H1 (cell line): ENCODE results near the gene ICAM3. TPM values are rescaled to one million over a fixed set of nuclear protein-coding genes. Genes with fewer than 3 reads are reported as not detected.

Experiments used
- CTCF ChIA-PET: fragments of 300-600 bp; sonication (Branson Sonifier 250); formaldehyde crosslinking; loops from one replicate; lab custom pipeline; 2021; ENCODE audit not compliant: partially characterized antibody; lab: Charles Lee
- POLR2A ChIA-PET: fragments of 300-600 bp; sonication (Branson Sonifier 250); formaldehyde crosslinking; loops from one replicate; lab custom pipeline; 2021; ENCODE audit warnings: inconsistent platforms; ENCODE audit not compliant: partially characterized antibody; lab: Charles Lee
- DNase-seq, 2 experiments: peaks; one replicate each; pipeline versions ENCODE4 v3.0.0 to v3.0.0-alpha.2; 2010 to 2022; ENCODE audit warnings: low spot score in 2 of 2, low read depth in 1 of 2, mixed read lengths in 1 of 2
- FAIRE-seq: peaks from 2 replicates; lab custom pipeline; 2011; peaks lifted over from hg19 to GRCh38; lab: Jason Lieb, UNC
- H2AFZ ChIP-seq: 2 replicates; pipeline ENCODE4 v1.8.1; 2012; ENCODE audit warnings: low read length, inconsistent platforms
- H2AK5ac ChIP-seq: 2 replicates; pipeline ENCODE4 v1.6.1; 2013; ENCODE audit warnings: low read depth, low read length
- H2BK120ac ChIP-seq: replicated peaks from 2 replicates; pipeline ENCODE3; 2013; ENCODE audit warnings: low read depth, low read length, inconsistent platforms
- H2BK12ac ChIP-seq: 2 replicates; pipeline ENCODE4 v1.6.1; 2013; ENCODE audit warnings: low read depth, low read length
- H2BK15ac ChIP-seq: 2 replicates; pipeline ENCODE4 v1.6.1; 2013; ENCODE audit warnings: low read length
- H2BK20ac ChIP-seq: 2 replicates; pipeline ENCODE4 v1.6.1; 2013; ENCODE audit warnings: low read length
- H2BK5ac ChIP-seq: 2 replicates; pipeline ENCODE4 v1.6.1; 2013; ENCODE audit warnings: low read depth, low read length
- H3K14ac ChIP-seq: 2 replicates; pipeline ENCODE4 v1.6.1; 2013; ENCODE audit warnings: inconsistent platforms; ENCODE audit not compliant: insufficient read length
- H3K18ac ChIP-seq: 2 replicates; pipeline ENCODE4 v1.6.1; 2013; ENCODE audit warnings: low read length; ENCODE audit errors: extremely low read depth
- H3K23ac ChIP-seq: 2 replicates; pipeline ENCODE4 v1.6.1; 2013; ENCODE audit warnings: inconsistent platforms; ENCODE audit not compliant: insufficient read length
- H3K23me2 ChIP-seq: 2 replicates; pipeline ENCODE4 v1.6.1; 2013; ENCODE audit warnings: low read depth, low read length
- H3K27ac ChIP-seq: 2 replicates; pipeline ENCODE4 v1.6.1; 2011; ENCODE audit warnings: low read depth, low read length, inconsistent platforms
- H3K27me3 ChIP-seq, 4 experiments: replicated peaks in 1 of 4; 1 replicate in 1 of 4; 2 replicates in 3 of 4; pipeline versions ENCODE4 v1.6.1 to v1.8.1; 2011 to 2013; ENCODE audit warnings: low read length in 3 of 4, mild to moderate bottlenecking in 3 of 4, inconsistent platforms in 2 of 4, mixed read lengths in 2 of 4, moderate library complexity in 1 of 4; ENCODE audit not compliant: control insufficient read depth in 3 of 4, insufficient read depth in 3 of 4; ENCODE audit errors: extremely low read depth in 1 of 4
- H3K36me3 ChIP-seq, 4 experiments: 2 replicates each; pipeline versions ENCODE4 v1.6.1 to v1.8.1; 2011 to 2013; ENCODE audit warnings: mild to moderate bottlenecking in 4 of 4, low read length in 3 of 4, moderate library complexity in 2 of 4, control low read depth in 1 of 4, inconsistent platforms in 1 of 4; ENCODE audit not compliant: insufficient read depth in 4 of 4, control insufficient read depth in 2 of 4
- H3K4ac ChIP-seq: replicated peaks from 2 replicates; pipeline ENCODE3; 2013; ENCODE audit warnings: low read length, low read depth, mixed read lengths, inconsistent platforms; ENCODE audit not compliant: insufficient read length
- H3K4me1 ChIP-seq, 4 experiments: replicated peaks in 1 of 4; 1 replicate in 1 of 4; 2 replicates in 3 of 4; pipeline versions ENCODE4 v1.6.1 to v1.8.1; 2011 to 2013; ENCODE audit warnings: low read length in 3 of 4, inconsistent platforms in 2 of 4, mixed read lengths in 1 of 4; ENCODE audit not compliant: insufficient read depth in 4 of 4, control insufficient read depth in 3 of 4
- H3K4me2 ChIP-seq, 2 experiments: 2 replicates each; pipeline versions ENCODE4 v1.6.1 to v1.8.1; 2011 to 2013; ENCODE audit warnings: low read depth in 2 of 2, low read length in 2 of 2, control low read depth in 1 of 2, inconsistent platforms in 1 of 2, mild to moderate bottlenecking in 1 of 2; ENCODE audit not compliant: insufficient read depth in 1 of 2
- H3K4me3 ChIP-seq, 4 experiments: fragments of 200-600, 300-600 bp in 1 of 4; sonication (generic), shearing (Covaris generic), sonication (Bioruptor Twin) in 1 of 4; 2 replicates each; pipeline versions ENCODE4 v1.5.1 to v1.8.1; 2011 to 2016; ENCODE audit warnings: low read length in 4 of 4, low read depth in 3 of 4, control low read depth in 2 of 4, inconsistent platforms in 2 of 4, mild to moderate bottlenecking in 2 of 4, mixed read lengths in 1 of 4, moderate library complexity in 1 of 4; ENCODE audit not compliant: insufficient read depth in 2 of 4; ENCODE audit errors: extremely low read depth in 1 of 4
- H3K56ac ChIP-seq: replicated peaks from 2 replicates; pipeline ENCODE3; 2013; ENCODE audit warnings: low read depth, mild to moderate bottlenecking, mixed read lengths, low read length, inconsistent platforms; ENCODE audit not compliant: insufficient read length
- H3K79me1 ChIP-seq: 2 replicates; pipeline ENCODE4 v1.6.1; 2013; ENCODE audit warnings: low read depth, low read length, control low read depth
- H3K79me2 ChIP-seq, 2 experiments: 2 replicates each; pipeline versions ENCODE4 v1.6.1 to v1.8.1; 2012 to 2013; ENCODE audit warnings: low read length in 2 of 2, mild to moderate bottlenecking in 2 of 2, inconsistent platforms in 1 of 2; ENCODE audit not compliant: insufficient read depth in 2 of 2, control insufficient read depth in 1 of 2
- H3K9ac ChIP-seq, 4 experiments: replicated peaks in 1 of 4; 1 replicate in 1 of 4; 2 replicates in 3 of 4; pipeline versions ENCODE4 v1.6.1 to v1.8.1; 2011 to 2013; ENCODE audit warnings: low read depth in 3 of 4, low read length in 3 of 4, control low read depth in 2 of 4, mild to moderate bottlenecking in 2 of 4, moderate library complexity in 2 of 4, inconsistent platforms in 1 of 4; ENCODE audit errors: extremely low read depth in 1 of 4
- H3K9me3 ChIP-seq, 2 experiments: 2 replicates each; pipeline versions ENCODE4 v1.6.1 to v1.8.1; 2012 to 2013; ENCODE audit warnings: mild to moderate bottlenecking in 2 of 2, moderate library complexity in 2 of 2, control low read depth in 1 of 2, inconsistent platforms in 1 of 2, low read depth in 1 of 2, low read length in 1 of 2, mixed read lengths in 1 of 2; ENCODE audit not compliant: insufficient read depth in 2 of 2
- H4K20me1 ChIP-seq, 2 experiments: replicated peaks in 1 of 2; 2 replicates each; pipeline versions ENCODE3 to v1.8.1; 2011 to 2013; ENCODE audit warnings: inconsistent platforms in 2 of 2, low read length in 2 of 2, mild to moderate bottlenecking in 1 of 2; ENCODE audit not compliant: insufficient read depth in 2 of 2, control insufficient read depth in 1 of 2
- H4K5ac ChIP-seq: 2 replicates; pipeline ENCODE4 v1.6.1; 2013; ENCODE audit warnings: low read length, low read depth, mixed read lengths, inconsistent platforms; ENCODE audit not compliant: insufficient read length
- H4K8ac ChIP-seq: 2 replicates; pipeline ENCODE4 v1.8.0; 2013; ENCODE audit warnings: mild to moderate bottlenecking, moderate library complexity, low read length, inconsistent platforms; ENCODE audit not compliant: insufficient read depth; ENCODE audit errors: extremely low read depth
- H4K91ac ChIP-seq: replicated peaks from 2 replicates; pipeline ENCODE3; 2013; ENCODE audit warnings: low read length, mixed read lengths, inconsistent platforms; ENCODE audit not compliant: insufficient read length
- ATF2 ChIP-seq: IDR thresholded peaks from 2 replicates; pipeline ENCODE4 v1.6.1; 2012; ENCODE audit warnings: low read length, inconsistent platforms
- BACH1 ChIP-seq: IDR thresholded peaks from 2 replicates; pipeline ENCODE4 v1.6.1; 2012; ENCODE audit warnings: low read length, improper control_type of control experiment
- CREB1 ChIP-seq: IDR thresholded peaks from 2 replicates; pipeline ENCODE4 v1.6.1; 2012; ENCODE audit warnings: inconsistent platforms
- CTBP2 ChIP-seq: IDR thresholded peaks from 2 replicates; pipeline ENCODE4 v1.7.0; 2011; ENCODE audit warnings: borderline replicate concordance, mild to moderate bottlenecking, moderate library complexity, mixed read lengths, low read length; ENCODE audit not compliant: insufficient read depth, insufficient read length
- RAD21 ChIP-seq, 2 experiments: IDR thresholded peaks in 1 of 2; conservative IDR thresholded peaks in 1 of 2; 2 replicates each; pipeline ENCODE4 v1.6.1; 2011; ENCODE audit warnings: low read depth in 2 of 2, low read length in 2 of 2, improper control_type of control experiment in 1 of 2, inconsistent platforms in 1 of 2, mild to moderate bottlenecking in 1 of 2, moderate library complexity in 1 of 2
- TAF7 ChIP-seq: optimal IDR thresholded peaks from 2 replicates; pipeline ENCODE3; 2011; ENCODE audit warnings: low read depth, mild to moderate bottlenecking, inconsistent platforms, low read length, moderate library complexity, borderline replicate concordance
- WGBS, 2 experiments: shearing (Covaris generic) in 1 of 2; methylation state at CpG; one replicate each; pipeline versions ENCODE4 v1.1.6 to v1.1.7; 2013 to 2015; ENCODE audit warnings: low lambda C conversion rate in 2 of 2, mixed read lengths in 2 of 2, inconsistent platforms in 1 of 2, low coverage in 1 of 2, missing lambda C conversion rate in 1 of 2; ENCODE audit not compliant: insufficient replicate concordance in 2 of 2, insufficient coverage in 1 of 2, insufficient read length in 1 of 2; ENCODE audit errors: extremely low coverage in 1 of 2, missing lambda C conversion rate in 1 of 2; 5-methylcytosine and 5-hydroxymethylcytosine counted together
- polyA plus RNA-seq, 7 experiments: library from polyadenylated mRNA; depleted of rRNA in 3 of 7; stranded (reverse) in 5 of 7; unstranded in 2 of 7; fragments of >200 nt in 5 of 7; fragments of 200-250 nt in 2 of 7; gene quantifications; 1 replicate in 5 of 7; 2 replicates in 1 of 7; 4 replicates in 1 of 7; pipeline versions ENCODE4 v1.2.1 to v1.2.3, GENCODE V29; 2011 to 2013; ENCODE audit warnings: missing spikeins in 2 of 7, mixed read lengths in 2 of 7
- total RNA-seq: library from RNA; stranded (reverse); fragmentation: NEBNext Ultra II Directional; extraction: Animal tissue kit (Norgen Biotek cat#: 25700); gene quantifications from 2 replicates; pipeline ENCODE4 v1.2.1, GENCODE V29; 2021

Gene ICAM3
- total and polyA plus RNA-seq, 2 of the 8 experiments (the other 6 are each of a cell fraction or from before 2014, with no cell fraction given) = 15.4 to 16.5 TPM

- Histone ChIP-seq H3K18ac (no peak overlapping the region), H2BK15ac (no peak overlapping the region), H3K56ac (no peak overlapping the region), H2BK5ac (peak overlapping the region; percentile 74; the same call in 1 of the 2 replicates), H4K20me1 (no peaks in the 10 kb centered on the region), H3K36me3 (no peaks in the 10 kb centered on the region; a peak in 1 of 8 replicates), H2BK12ac (peak overlapping the region; percentile 60; the same call in 1 of the 2 replicates), H3K79me1 (no peaks in the 10 kb centered on the region; the same call in 1 of the 2 replicates), H3K27me3 (peaks cover 0 to 3% (median 0%) of the 10 kb centered on the region in 4 experiments; a peak in 1 of 7 replicates), H4K91ac (peak overlapping the region; percentile 65), H4K8ac (no peak overlapping the region), H2AK5ac (0 out of 2 replicates have a peak overlapping the region, but pooled peaks have one; percentile 39), H3K79me2 (no peaks in the 10 kb centered on the region), H3K23ac (no peak overlapping the region), H3K4me3 (no peak overlapping the region), H2AFZ (no peak overlapping the region), H4K5ac (no peak overlapping the region), H3K27ac (no peak overlapping the region), H3K4me2 (no peak overlapping the region), H3K4ac (no peak overlapping the region), H3K9ac (no peak overlapping the region), H3K23me2 (peaks cover under 1% of the 10 kb centered on the region; the same call in 1 of the 2 replicates), H2BK120ac (peak overlapping the region; percentile 84), H3K14ac (no peak overlapping the region), H2BK20ac (no peak overlapping the region), H3K9me3 (no peaks in the 10 kb centered on the region), H3K4me1 (peaks cover 0 to 8% (median 5%) of the 10 kb centered on the region in 4 experiments; a peak in 6 of 7 replicates)
- FAIRE-seq (no peak), DNase-seq (no peak)
- ChIA-PET POLR2A (interaction anchor here (1.4 to 2.3 kb wide), 3 partner anchors 10 to 14 kb away, joined by 3 to 13 read pairs (median 7); no protein-coding TSS in a partner anchor), CTCF (interaction anchor here (0.9 to 2.3 kb wide), 6 partner anchors 22 to 83 kb away, joined by 3 to 9 read pairs (median 4); no protein-coding TSS in a partner anchor)
- 89% methylated on average over 5 of the region's 5 CpGs; no CpG with 5 or more reads in 1 of the 2 experiments for WGBS, 2 experiments
- TF ChIP-seq ATF2 (no peak), TAF7 (no peak), CTBP2 (no peak), BACH1 (no peak), RAD21 (IDR thresholded peaks at IDR 0.05 in 1 of 2, conservative IDR thresholded peaks at IDR 0.05 in 1 of 2; ENCODE audit: low read depth in 2 of 2, low read length in 2 of 2) (no peak), CREB1 (no peak)
These were observed 553 bp upstream of the ICAM3 start for GRCh38 chr19:10339977-10340376.
